HepG2 (cell line): ENCODE results near the gene ANKRD6. TPM values are rescaled to one million over a fixed set of nuclear protein-coding genes. Genes with fewer than 3 reads are reported as not detected.
A peak's percentile ranks its signal among the peaks of the same experiment; 100 is the strongest.

Source experiments
- BATF2 ChIP-seq: sonication (generic); formaldehyde crosslinking; IDR thresholded peaks from 2 replicates; pipeline ENCODE4 v1.8.0; 2022; ENCODE audit warnings: mild to moderate bottlenecking, missing genetic modification reagents, moderate library complexity
- CENPX ChIP-seq: sonication (generic); formaldehyde crosslinking; IDR thresholded peaks from 2 replicates; pipeline ENCODE4 v1.9.0; 2021; ENCODE audit warnings: mild to moderate bottlenecking, missing genetic modification reagents, moderate library complexity
- DNMT1 ChIP-seq: sonication (generic); formaldehyde crosslinking; IDR thresholded peaks from 2 replicates; pipeline ENCODE4 v1.5.1; 2020; ENCODE audit warnings: mild to moderate bottlenecking, missing genetic modification reagents
- GFI1 ChIP-seq: sonication (generic); formaldehyde crosslinking; IDR thresholded peaks from 2 replicates; pipeline ENCODE4 v1.5.0; 2020; ENCODE audit warnings: missing genetic modification reagents, mild to moderate bottlenecking, borderline replicate concordance
- HMGA1 ChIP-seq: sonication (generic); formaldehyde crosslinking; conservative IDR thresholded peaks from 2 replicates; pipeline ENCODE4 v1.4.0; 2020; ENCODE audit warnings: missing genetic modification reagents
- HOXA9 ChIP-seq: sonication (generic); formaldehyde crosslinking; IDR thresholded peaks from 2 replicates; pipeline ENCODE4 v1.8.1; 2022; ENCODE audit warnings: missing genetic modification reagents, mild to moderate bottlenecking, moderate library complexity, borderline replicate concordance
- KLF13 ChIP-seq: sonication (generic); formaldehyde crosslinking; IDR thresholded peaks from 2 replicates; pipeline ENCODE4 v1.4.0; 2020; ENCODE audit warnings: mild to moderate bottlenecking, missing genetic modification reagents
- MAFK ChIP-seq, 2 experiments: IDR thresholded peaks in 1 of 2; conservative IDR thresholded peaks in 1 of 2; 2 replicates each; pipeline ENCODE4 v1.6.1; 2011; ENCODE audit warnings: improper control_type of control experiment in 2 of 2, low read length in 2 of 2
- MIER3 ChIP-seq: IDR thresholded peaks from 2 replicates; pipeline ENCODE4 v1.6.1; 2016; ENCODE audit warnings: missing compliant biosample characterization, borderline replicate concordance
- PHF20 ChIP-seq: sonication (generic); formaldehyde crosslinking; IDR thresholded peaks from 2 replicates; pipeline ENCODE4 v1.5.0; 2020; ENCODE audit warnings: mild to moderate bottlenecking, missing genetic modification reagents
- PREB ChIP-seq: sonication (generic); formaldehyde crosslinking; IDR thresholded peaks from 2 replicates; pipeline ENCODE4 v1.4.0; 2020; ENCODE audit warnings: missing genetic modification reagents
- RORA ChIP-seq: sonication (generic); formaldehyde crosslinking; IDR thresholded peaks from 2 replicates; pipeline ENCODE4 v1.5.0; 2020; ENCODE audit warnings: mild to moderate bottlenecking, missing genetic modification reagents, moderate library complexity
- SMARCC2 ChIP-seq: fragments of 450-650 bp; IDR thresholded peaks from 2 replicates; pipeline ENCODE4 v1.6.1; 2017; ENCODE audit warnings: antibody characterized with exemption, mild to moderate bottlenecking
- SOX13 ChIP-seq, 3 experiments: fragments of 450-650 bp in 1 of 3; sonication (generic) in 1 of 3; formaldehyde crosslinking in 1 of 3; IDR thresholded peaks in 2 of 3; conservative IDR thresholded peaks in 1 of 3; 2 replicates each; pipeline versions ENCODE4 v1.5.0 to v1.6.1; 2016 to 2020; ENCODE audit warnings: antibody characterized with exemption in 1 of 3, mild to moderate bottlenecking in 1 of 3, missing compliant biosample characterization in 1 of 3, missing genetic modification reagents in 1 of 3, moderate library complexity in 1 of 3
- ZBTB4 ChIP-seq: sonication (generic); formaldehyde crosslinking; IDR thresholded peaks from 2 replicates; pipeline ENCODE4 v1.4.0; 2020; ENCODE audit warnings: missing genetic modification reagents, mild to moderate bottlenecking, borderline replicate concordance
- ZFX ChIP-seq: sonication (generic); formaldehyde crosslinking; IDR thresholded peaks from 2 replicates; pipeline ENCODE4 v1.4.0; 2020; ENCODE audit warnings: mild to moderate bottlenecking, low read depth, missing genetic modification reagents, moderate library complexity
- ZNF232 ChIP-seq: sonication (generic); formaldehyde crosslinking; IDR thresholded peaks from 2 replicates; pipeline ENCODE4 v1.4.0; 2020; ENCODE audit warnings: missing genetic modification reagents, borderline replicate concordance
- ZNF253 ChIP-seq: sonication (generic); formaldehyde crosslinking; IDR thresholded peaks from 2 replicates; pipeline ENCODE4 v1.8.0; 2022; ENCODE audit warnings: mild to moderate bottlenecking, missing genetic modification reagents, borderline replicate concordance
- ZNF281 ChIP-seq: sonication (generic); formaldehyde crosslinking; IDR thresholded peaks from 2 replicates; pipeline ENCODE4 v1.4.0; 2020; ENCODE audit warnings: missing genetic modification reagents, borderline replicate concordance
- ZNF350 ChIP-seq: sonication (generic); formaldehyde crosslinking; IDR thresholded peaks from 2 replicates; pipeline ENCODE4 v1.4.0; 2020; ENCODE audit warnings: mild to moderate bottlenecking, low read depth, missing genetic modification reagents, borderline replicate concordance
- ZNF441 ChIP-seq: sonication (generic); formaldehyde crosslinking; IDR thresholded peaks from 2 replicates; pipeline ENCODE4 v1.7.0; 2021; ENCODE audit warnings: missing genetic modification reagents, borderline replicate concordance
- ZNF451 ChIP-seq: sonication (generic); formaldehyde crosslinking; IDR thresholded peaks from 2 replicates; pipeline ENCODE4 v1.5.0; 2020; ENCODE audit warnings: mild to moderate bottlenecking, missing genetic modification reagents
- ZSCAN30 ChIP-seq: sonication (generic); formaldehyde crosslinking; IDR thresholded peaks from 2 replicates; pipeline ENCODE4 v1.5.0; 2020; ENCODE audit warnings: mild to moderate bottlenecking, missing genetic modification reagents
- polyA plus RNA-seq, 8 experiments: library from polyadenylated mRNA; depleted of rRNA in 3 of 8; stranded (reverse) in 7 of 8; unstranded in 1 of 8; fragments of >200 nt; fragmentation: Illumina TruSeq in 4 of 8; extraction: Trizol in 4 of 8; gene quantifications; 2 replicates each; pipeline versions ENCODE4 v1.2.1 to v1.2.3, GENCODE V29; 2011 to 2016; ENCODE audit warnings: low read depth in 4 of 8, missing spikeins in 1 of 8, mixed read lengths in 1 of 8; ENCODE audit not compliant: insufficient read depth in 1 of 8
- total RNA-seq, 5 experiments: library from RNA; depleted of rRNA; stranded (reverse); fragments of >200 nt; fragmentation: Illumina TruSeq; extraction: Trizol; gene quantifications; 2 replicates each; pipeline ENCODE4 v1.2.3, GENCODE V29; 2016; ENCODE audit warnings: low read depth in 1 of 5

ANKRD6 gene
- total and polyA plus RNA-seq, 2 of the 13 experiments (the other 11 are each of a cell fraction or from before 2014, with no cell fraction given): 0.18 to 0.36 TPM

GRCh38 chr6:89432875-89433251, at the start of gene ANKRD6 (continued):
- TF ChIP-seq ZNF281 (CRISPR knock-in tag): no peak
- no peak for TF ChIP-seq RORA (CRISPR knock-in tag)
- 0 out of 2 replicates have a peak, but pooled peaks have one; percentile 59 for TF ChIP-seq ZNF441 (CRISPR knock-in tag)
- no peak for TF ChIP-seq ZNF253 (CRISPR knock-in tag)
- TF ChIP-seq DNMT1 (CRISPR knock-in tag): 0 out of 2 replicates have a peak, but pooled peaks have one; percentile 38
- no peak for TF ChIP-seq MAFK (conservative IDR thresholded peaks at IDR 0.05 in 1 of 2, IDR thresholded peaks at IDR 0.05 in 1 of 2; ENCODE audit: low read length in 2 of 2)
- no peak for TF ChIP-seq ZNF451 (CRISPR knock-in tag)
- TF ChIP-seq ZSCAN30 (CRISPR knock-in tag): no peak
- TF ChIP-seq BATF2 (CRISPR knock-in tag): no peak
- TF ChIP-seq GFI1: no peak
- TF ChIP-seq ZFX (CRISPR knock-in tag): peak; percentile 27; the same call in 1 of the 2 replicates
- TF ChIP-seq PHF20: no peak
- TF ChIP-seq PREB (CRISPR knock-in tag): no peak
- no peak for TF ChIP-seq KLF13 (CRISPR knock-in tag)
- TF ChIP-seq ZNF350 (CRISPR knock-in tag): no peak
- TF ChIP-seq ZNF232 (CRISPR knock-in tag): no peak
- TF ChIP-seq HMGA1: no peak
- no peak for TF ChIP-seq SMARCC2
- no peak for TF ChIP-seq MIER3 (CRISPR knock-in tag)
- no peak for TF ChIP-seq HOXA9
- no peak for TF ChIP-seq SOX13 (IDR thresholded peaks at IDR 0.05)
- no peak for TF ChIP-seq SOX13 (CRISPR knock-in tag; conservative IDR thresholded peaks at IDR 0.05 in 1 of 2, IDR thresholded peaks at IDR 0.05 in 1 of 2)
- no peak for TF ChIP-seq CENPX (CRISPR knock-in tag)
- no peak for TF ChIP-seq ZBTB4 (CRISPR knock-in tag)
